ENCODE data around the gene MLST8.

Gene MLST8

DNA sequence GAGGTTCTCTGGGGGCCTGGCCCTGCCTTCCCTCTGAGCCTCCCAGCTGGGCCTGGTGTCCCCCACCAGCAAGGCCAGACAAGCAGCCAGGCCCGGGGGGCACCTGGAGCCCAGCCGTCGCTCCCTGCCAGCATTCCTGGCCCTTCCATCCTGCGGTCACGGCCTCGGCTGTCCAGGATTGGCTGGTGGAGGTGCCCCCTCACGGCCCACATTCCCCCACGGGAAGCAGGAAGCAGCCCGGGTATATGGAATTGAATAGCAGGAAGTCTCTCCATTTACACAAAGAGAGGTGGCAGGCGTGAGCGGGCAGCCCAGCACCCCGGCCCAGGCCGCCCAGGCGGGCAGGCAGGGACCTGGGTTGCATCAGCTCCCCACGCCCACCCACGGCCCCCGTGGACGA lies 35.2 kb upstream of the MLST8 start:
- Mint-ChIP-seq H3K4me3 (no peak overlapping the region), H3K36me3 (peaks cover 39% of the 10 kb centered on the region), H3K9me3 (no peaks in the 10 kb centered on the region), H3K27me3 (no peaks in the 10 kb centered on the region), H3K27ac (no peak overlapping the region), H3K4me1 (no peaks in the 10 kb centered on the region)
- ATAC-seq, result no peak

DNA sequence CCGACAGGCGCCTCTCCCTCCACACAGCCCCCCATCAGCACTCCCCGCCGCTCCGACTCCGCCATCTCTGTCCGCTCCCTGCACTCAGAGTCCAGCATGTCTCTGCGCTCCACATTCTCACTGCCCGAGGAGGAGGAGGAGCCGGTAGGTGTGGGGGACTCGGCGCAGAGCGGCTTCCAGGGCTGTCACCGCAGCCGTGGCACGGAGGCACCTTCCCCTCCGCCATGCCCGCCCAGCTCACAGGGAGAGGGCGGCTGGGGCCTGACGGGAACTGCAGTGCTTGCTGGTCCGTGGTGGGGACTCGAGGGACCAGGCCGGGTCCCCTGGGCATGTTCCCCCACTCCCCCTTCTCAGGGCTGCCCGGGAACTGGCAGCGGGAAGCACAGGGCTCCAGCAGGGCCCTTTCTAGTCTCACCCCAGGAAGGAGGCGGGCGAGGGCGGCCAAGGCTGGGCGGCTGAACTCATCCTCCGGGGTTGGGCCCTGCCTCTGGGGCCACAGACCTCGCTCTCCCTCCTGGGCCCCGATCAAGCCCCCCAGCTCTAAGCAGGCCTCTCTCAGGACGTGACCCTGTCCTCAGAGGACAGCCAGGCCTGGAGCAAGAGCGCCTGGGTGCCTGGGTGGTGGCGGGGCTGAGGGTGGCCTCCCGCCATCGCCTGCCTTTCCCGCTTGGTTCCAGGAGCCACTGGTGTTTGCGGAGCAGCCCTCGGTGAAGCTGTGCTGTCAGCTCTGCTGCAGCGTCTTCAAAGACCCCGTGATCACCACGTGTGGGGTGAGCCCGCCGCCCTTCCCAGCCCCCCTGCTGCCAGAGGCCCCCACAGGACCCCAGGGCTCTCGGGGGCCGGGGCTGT lies 34.4 kb upstream of the MLST8 start:
- Mint-ChIP-seq H3K4me1 (no peaks in the 10 kb centered on the region), H3K9me3 (no peaks in the 10 kb centered on the region), H3K36me3 (peaks cover 43% of the 10 kb centered on the region), H3K4me3 (no peak overlapping the region), H3K27me3 (no peaks in the 10 kb centered on the region), H3K27ac (no peak overlapping the region)
- no peak for ATAC-seq

DNA sequence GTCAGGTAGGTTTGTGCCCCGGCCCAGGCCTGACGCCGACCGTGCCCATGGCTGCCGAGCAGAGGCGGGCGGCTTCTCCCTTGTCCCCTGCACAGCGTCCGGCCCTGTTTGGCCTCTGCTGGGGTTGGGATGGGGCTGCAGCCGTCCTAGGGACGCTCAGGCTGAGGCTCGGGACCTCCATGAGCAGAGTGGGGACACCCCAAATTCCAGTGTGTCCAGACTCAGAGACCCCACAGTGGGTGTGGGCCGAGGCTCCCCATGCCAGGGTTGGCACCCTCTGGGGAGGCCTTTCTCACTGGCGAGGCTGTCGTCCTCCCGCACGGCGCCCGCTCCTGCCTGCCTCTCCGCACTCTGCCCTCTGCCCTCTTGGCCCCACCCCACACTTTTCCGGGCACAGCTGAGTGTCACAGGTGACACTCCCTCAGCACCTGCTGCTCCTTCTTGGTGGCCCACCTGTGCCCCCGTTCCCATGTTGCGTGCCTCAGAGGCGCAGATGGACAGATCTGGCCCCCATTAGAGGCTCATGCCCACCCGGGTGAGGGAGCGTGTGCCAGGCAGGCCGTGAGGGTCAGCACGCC lies 33.6 kb upstream of the MLST8 start:
- H3K4me3 Mint-ChIP-seq, result no peak overlapping the region
- H3K9me3 Mint-ChIP-seq, result no peaks in the 10 kb centered on the region
- H3K36me3 Mint-ChIP-seq, result peaks cover 43% of the 10 kb centered on the region
- no peak overlapping the region for H3K27ac Mint-ChIP-seq
- H3K4me1 Mint-ChIP-seq, result no peaks in the 10 kb centered on the region
- no peak for ATAC-seq
- H3K27me3 Mint-ChIP-seq, result no peaks in the 10 kb centered on the region

DNA sequence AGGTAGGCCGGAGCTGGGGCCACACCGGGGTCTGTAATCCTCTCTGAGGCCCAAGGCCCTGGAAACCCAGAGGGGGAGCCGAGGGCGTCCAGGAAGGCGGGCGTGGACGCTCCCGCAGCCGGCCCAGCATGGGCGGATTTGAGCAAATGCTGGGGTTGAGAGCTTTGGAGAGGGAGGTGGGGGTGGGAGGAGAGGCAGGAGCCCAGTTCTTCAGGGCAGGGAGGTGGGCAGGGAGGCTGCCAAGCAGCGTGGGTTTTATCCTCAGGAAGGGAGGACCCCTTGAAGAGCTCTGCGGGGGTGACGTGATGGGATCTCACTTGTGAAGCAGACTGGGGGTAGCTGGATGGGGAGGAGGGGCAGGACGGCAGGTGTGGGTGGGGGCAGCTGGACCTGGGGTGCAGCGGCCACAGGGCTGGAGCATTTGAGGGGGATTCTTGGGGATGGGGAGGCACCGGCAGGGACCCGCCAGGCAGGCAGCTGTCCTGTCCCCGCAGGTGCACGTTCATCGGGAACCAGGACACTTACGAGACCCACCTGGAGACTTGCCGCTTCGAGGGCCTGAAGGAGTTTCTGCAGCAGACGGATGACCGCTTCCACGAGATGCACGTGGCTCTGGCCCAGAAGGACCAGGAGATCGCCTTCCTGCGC lies 32.4 kb upstream of the MLST8 start:
- no peaks in the 10 kb centered on the region for H3K4me1 Mint-ChIP-seq
- H3K36me3 Mint-ChIP-seq, result peaks cover 51% of the 10 kb centered on the region
- H3K9me3 Mint-ChIP-seq, result no peaks in the 10 kb centered on the region
- H3K27me3 Mint-ChIP-seq, result no peaks in the 10 kb centered on the region
- ATAC-seq, result no peak
- no peak overlapping the region for H3K4me3 Mint-ChIP-seq
- no peak overlapping the region for H3K27ac Mint-ChIP-seq

DNA sequence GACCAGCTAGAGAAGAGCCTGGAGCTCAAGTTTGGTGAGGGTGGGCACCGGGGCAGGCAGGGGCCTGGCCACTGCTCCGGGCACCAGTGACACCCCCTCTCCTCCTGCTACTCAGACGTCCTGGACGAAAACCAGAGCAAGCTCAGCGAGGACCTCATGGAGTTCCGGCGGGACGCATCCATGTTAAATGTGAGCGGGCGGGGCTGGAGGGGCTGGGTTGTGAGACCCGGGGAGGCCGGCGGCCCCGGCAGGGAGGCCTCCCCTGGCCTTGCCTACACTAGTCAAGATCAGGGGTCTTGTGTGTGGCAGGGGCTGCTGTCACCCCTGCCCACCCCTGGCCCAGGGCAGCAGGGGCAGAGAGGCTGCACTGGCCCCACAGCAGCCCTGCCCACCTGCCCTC lies 31.9 kb upstream of the MLST8 start:
- no peak overlapping the region for H3K27ac Mint-ChIP-seq
- no peaks in the 10 kb centered on the region for H3K4me1 Mint-ChIP-seq
- no peak overlapping the region for H3K4me3 Mint-ChIP-seq
- H3K27me3 Mint-ChIP-seq, result no peaks in the 10 kb centered on the region
- no peak for ATAC-seq
- H3K36me3 Mint-ChIP-seq, result peaks cover 46% of the 10 kb centered on the region
- no peaks in the 10 kb centered on the region for H3K9me3 Mint-ChIP-seq

GRCh38 chr16:2173916-2174315 lies 31.3 kb upstream of the MLST8 start:
- Mint-ChIP-seq H3K4me3 (no peak overlapping the region), H3K27me3 (no peaks in the 10 kb centered on the region), H3K36me3 (peaks cover 45% of the 10 kb centered on the region), H3K4me1 (no peaks in the 10 kb centered on the region), H3K27ac (no peak overlapping the region), H3K9me3 (no peaks in the 10 kb centered on the region)
- ATAC-seq, result no peak

- no peak for ATAC-seq
- H3K4me1 Mint-ChIP-seq, result no peaks in the 10 kb centered on the region
- no peaks in the 10 kb centered on the region for H3K9me3 Mint-ChIP-seq
- no peaks in the 10 kb centered on the region for H3K27me3 Mint-ChIP-seq
- H3K36me3 Mint-ChIP-seq, result peaks cover 45% of the 10 kb centered on the region
- no peak overlapping the region for H3K4me3 Mint-ChIP-seq
- H3K27ac Mint-ChIP-seq, result no peak overlapping the region
Measured at GRCh38 chr16:2174396-2175131, 30.7 kb upstream of the MLST8 start.

- Mint-ChIP-seq H3K4me1 (no peaks in the 10 kb centered on the region), H3K9me3 (no peaks in the 10 kb centered on the region), H3K4me3 (no peak overlapping the region), H3K36me3 (peaks cover 45% of the 10 kb centered on the region), H3K27ac (no peak overlapping the region), H3K27me3 (no peaks in the 10 kb centered on the region)
- no peak for ATAC-seq
Measured at GRCh38 chr16:2175454-2175853, 29.8 kb upstream of the MLST8 start.

GRCh38 chr16:2176047-2176446 lies 29.2 kb upstream of the MLST8 start:
- H3K9me3 Mint-ChIP-seq, result no peaks in the 10 kb centered on the region
- no peak for ATAC-seq
- H3K4me1 Mint-ChIP-seq, result no peaks in the 10 kb centered on the region
- H3K27me3 Mint-ChIP-seq, result no peaks in the 10 kb centered on the region
- no peak overlapping the region for H3K27ac Mint-ChIP-seq
- no peak overlapping the region for H3K4me3 Mint-ChIP-seq
- H3K36me3 Mint-ChIP-seq, result peaks cover 45% of the 10 kb centered on the region

DNA sequence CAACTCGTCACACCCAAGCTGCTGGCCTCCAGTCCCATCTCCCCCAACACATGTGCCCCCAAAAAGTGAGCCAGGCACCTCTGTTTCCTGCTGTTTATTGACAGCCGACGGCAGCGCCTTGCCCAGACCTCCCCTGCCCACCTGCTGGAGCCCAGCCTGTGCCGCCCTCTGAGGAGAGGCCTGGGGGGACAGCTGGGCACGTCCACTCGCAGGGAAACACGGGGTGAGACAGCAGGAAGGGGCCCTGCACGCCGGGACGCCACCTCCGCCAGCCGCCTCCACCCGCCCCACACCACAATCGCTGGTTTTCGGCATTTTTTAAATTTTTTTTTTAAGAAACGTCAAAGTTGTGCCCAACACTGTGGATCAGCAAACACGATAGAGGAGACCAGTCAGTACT lies 28.2 kb upstream of the MLST8 start:
- Mint-ChIP-seq H3K27me3 (no peaks in the 10 kb centered on the region), H3K4me3 (no peak overlapping the region), H3K27ac (no peak overlapping the region), H3K36me3 (peaks cover 41% of the 10 kb centered on the region), H3K4me1 (no peaks in the 10 kb centered on the region), H3K9me3 (no peaks in the 10 kb centered on the region)
- no peak for ATAC-seq

DNA sequence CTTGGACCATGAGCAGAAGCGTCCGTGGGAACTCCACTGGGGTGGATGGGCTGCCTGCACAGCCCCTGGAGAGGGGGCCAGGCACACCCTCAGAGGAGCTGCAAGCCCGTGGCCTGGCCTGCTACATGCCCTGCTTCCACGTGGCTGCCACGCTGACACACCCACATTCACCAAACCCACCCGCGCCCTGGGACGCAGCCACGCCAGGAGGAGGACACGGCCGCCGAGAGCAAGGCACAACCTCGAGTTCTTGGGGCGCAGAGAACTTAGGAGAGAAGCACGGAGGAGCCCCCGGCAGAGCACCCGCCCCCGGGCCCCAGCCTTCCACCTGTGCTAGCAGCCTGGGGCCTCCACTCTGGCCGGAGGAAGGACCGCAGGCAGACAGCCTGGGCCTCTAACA lies 27.7 kb upstream of the MLST8 start:
- H3K9me3 Mint-ChIP-seq, result no peaks in the 10 kb centered on the region
- peaks cover 41% of the 10 kb centered on the region for H3K36me3 Mint-ChIP-seq
- H3K27ac Mint-ChIP-seq, result no peak overlapping the region
- no peak for ATAC-seq
- H3K27me3 Mint-ChIP-seq, result no peaks in the 10 kb centered on the region
- no peak overlapping the region for H3K4me3 Mint-ChIP-seq
- no peaks in the 10 kb centered on the region for H3K4me1 Mint-ChIP-seq

DNA sequence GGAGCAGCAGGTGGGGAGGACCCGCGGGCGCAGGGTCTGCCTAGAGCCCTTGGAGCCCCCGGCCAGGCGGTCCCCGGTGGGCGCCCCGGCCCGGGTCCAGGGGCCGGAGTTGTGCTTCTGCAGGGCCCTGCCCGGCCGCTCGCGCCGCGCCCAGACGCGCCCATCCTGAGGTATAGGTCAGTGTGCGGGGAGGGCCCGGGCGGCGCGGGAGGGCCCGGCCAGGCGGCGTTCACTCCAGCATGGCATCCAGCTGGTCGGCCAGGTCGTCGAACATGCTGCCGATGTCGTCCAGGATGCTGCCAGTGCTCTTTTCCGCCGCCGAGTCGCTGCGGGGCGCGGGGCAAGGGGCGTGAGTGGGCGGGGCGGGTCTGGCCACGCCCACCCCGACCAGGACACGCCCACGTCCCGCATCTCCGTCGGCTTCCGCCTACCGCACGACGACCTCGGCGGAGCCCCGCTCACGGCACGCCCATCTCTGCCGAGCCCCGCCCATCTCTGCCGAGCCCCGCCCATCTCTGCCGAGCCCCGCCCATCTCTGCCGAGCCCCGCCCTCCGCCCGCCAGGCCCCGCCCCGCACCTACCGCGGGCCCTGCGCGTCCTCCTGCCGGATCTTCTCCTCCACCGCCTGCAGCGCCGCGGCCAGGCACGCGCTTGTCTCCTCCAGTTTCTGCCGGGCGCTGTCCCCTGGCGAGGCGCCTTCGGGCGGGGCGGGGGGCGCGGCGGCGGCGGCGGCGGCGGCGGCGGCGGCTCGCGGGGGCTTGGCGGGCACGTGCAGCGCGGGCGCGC lies 26.7 kb upstream of the MLST8 start:
- Mint-ChIP-seq H3K36me3 (peaks cover 35% of the 10 kb centered on the region), H3K9me3 (no peaks in the 10 kb centered on the region), H3K4me1 (peaks cover 7% of the 10 kb centered on the region), H3K27ac (no peak overlapping the region), H3K27me3 (no peaks in the 10 kb centered on the region), H3K4me3 (no peak overlapping the region)
- ATAC-seq, result peak; percentile 17

- Mint-ChIP-seq H3K27me3 (peaks cover 2% of the 10 kb centered on the region), H3K9me3 (no peaks in the 10 kb centered on the region), H3K27ac (no peak overlapping the region), H3K4me3 (no peak overlapping the region), H3K36me3 (peaks cover 30% of the 10 kb centered on the region), H3K4me1 (peaks cover 11% of the 10 kb centered on the region)
- peak; percentile 15 for ATAC-seq
Measured at GRCh38 chr16:2179107-2179501, 26.1 kb upstream of the MLST8 start.

DNA sequence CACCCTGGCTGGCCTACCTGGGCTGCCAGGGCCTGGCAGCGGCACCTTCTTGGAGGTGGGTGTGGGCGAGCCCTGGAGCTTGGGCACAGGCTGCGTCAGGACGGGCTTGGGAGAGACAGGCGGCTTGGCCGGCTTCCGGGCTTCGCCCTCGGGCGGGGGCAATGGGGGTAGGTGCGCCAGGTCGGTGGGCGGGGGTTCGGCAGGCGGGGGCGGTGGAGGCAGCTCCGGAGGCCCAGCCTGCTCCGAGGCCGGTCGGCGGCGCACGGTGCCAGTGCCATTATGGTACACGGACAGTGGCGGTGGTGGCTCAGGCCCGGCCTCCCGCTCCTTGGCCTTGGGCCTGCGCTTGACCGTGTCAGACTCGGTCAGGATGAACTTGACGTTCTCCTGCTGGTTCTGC lies 25.7 kb upstream of the MLST8 start:
- peaks cover 6% of the 10 kb centered on the region for H3K27me3 Mint-ChIP-seq

GRCh38 chr16:2180461-2180860 lies 24.8 kb upstream of the MLST8 start:
- Mint-ChIP-seq H3K4me1 (peaks cover 18% of the 10 kb centered on the region), H3K4me3 (no peak overlapping the region), H3K27ac (no peak overlapping the region), H3K9me3 (no peaks in the 10 kb centered on the region), H3K27me3 (peaks cover 12% of the 10 kb centered on the region), H3K36me3 (peaks cover 19% of the 10 kb centered on the region)
- no peak for ATAC-seq

More for the DNA sequence above, 25.7 kb upstream of the MLST8 start:
- ATAC-seq, result no peak
- H3K4me1 Mint-ChIP-seq, result peaks cover 16% of the 10 kb centered on the region
- H3K27ac Mint-ChIP-seq, result no peak overlapping the region
- H3K9me3 Mint-ChIP-seq, result no peaks in the 10 kb centered on the region
- H3K4me3 Mint-ChIP-seq, result no peak overlapping the region
- H3K36me3 Mint-ChIP-seq, result peaks cover 26% of the 10 kb centered on the region

Measured in stimulated activated memory B cell treated with anti-CD40 and anti-IgM and Interleukin-4, amounts not matched to agents 10 μg/mL and 1 μg/mL and 100 μg/mL, for 72 hours (primary cell).